ENCODE measurements around the gene SNX7. TPM values are rescaled to one million over a fixed set of nuclear protein-coding genes. Genes with fewer than 3 reads are reported as not detected.

SNX7 gene
- total and polyA plus RNA-seq, 9 of the 15 experiments (the other 6 are each of a cell fraction or from before 2014, with no cell fraction given) = 0.09 TPM; not detected in 8

DNA sequence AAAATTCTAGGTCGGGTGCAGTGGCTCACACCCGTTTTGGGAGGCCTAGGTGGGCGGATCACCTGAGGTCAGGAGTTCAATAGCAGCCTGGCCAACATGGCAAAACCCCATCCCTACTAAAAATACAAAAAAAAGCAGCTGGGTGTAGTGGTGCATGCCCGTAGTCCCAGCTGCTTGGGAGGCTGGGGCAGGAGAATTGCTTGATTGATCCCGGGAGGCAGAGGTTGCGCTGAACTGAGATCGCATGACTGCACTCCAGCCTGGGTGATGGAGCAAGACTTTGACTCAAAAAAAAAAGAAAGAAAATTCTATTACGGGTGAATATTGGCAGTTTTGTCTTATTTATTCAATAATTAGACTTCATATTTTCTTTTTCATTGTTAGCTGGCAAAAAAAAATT, 62.1 kb downstream of the SNX7 start (continued):
- no peak for TF ChIP-seq ZFP91 (CRISPR knock-in tag; IDR thresholded peaks at IDR 0.05)
- TF ChIP-seq POLR2AphosphoS5 (IDR thresholded peaks at IDR 0.05; ENCODE audit: control insufficient read depth, insufficient read depth, low read depth, low read length) = no peak
- TF ChIP-seq STAT6 (CRISPR knock-in tag; IDR thresholded peaks at IDR 0.05) = no peak
- TF ChIP-seq, protein P1, sequence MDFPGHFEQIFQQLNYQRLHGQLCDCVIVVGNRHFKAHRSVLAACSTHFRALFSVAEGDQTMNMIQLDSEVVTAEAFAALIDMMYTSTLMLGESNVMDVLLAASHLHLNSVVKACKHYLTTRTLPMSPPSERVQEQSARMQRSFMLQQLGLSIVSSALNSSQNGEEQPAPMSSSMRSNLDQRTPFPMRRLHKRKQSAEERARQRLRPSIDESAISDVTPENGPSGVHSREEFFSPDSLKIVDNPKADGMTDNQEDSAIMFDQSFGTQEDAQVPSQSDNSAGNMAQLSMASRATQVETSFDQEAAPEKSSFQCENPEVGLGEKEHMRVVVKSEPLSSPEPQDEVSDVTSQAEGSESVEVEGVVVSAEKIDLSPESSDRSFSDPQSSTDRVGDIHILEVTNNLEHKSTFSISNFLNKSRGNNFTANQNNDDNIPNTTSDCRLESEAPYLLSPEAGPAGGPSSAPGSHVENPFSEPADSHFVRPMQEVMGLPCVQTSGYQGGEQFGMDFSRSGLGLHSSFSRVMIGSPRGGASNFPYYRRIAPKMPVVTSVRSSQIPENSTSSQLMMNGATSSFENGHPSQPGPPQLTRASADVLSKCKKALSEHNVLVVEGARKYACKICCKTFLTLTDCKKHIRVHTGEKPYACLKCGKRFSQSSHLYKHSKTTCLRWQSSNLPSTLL (IDR thresholded peaks at IDR 0.05) = no peak
- TF ChIP-seq NR3C1 (CRISPR knock-in tag; IDR thresholded peaks at IDR 0.05) = no peak
- no peak for TF ChIP-seq ZNF133 (CRISPR knock-in tag; IDR thresholded peaks at IDR 0.05)
